Upper lobe of left lung (tissue), 6 donors: ENCODE results near the gene ZNF524. TPM values are rescaled to one million over a fixed set of nuclear protein-coding genes. Genes with fewer than 3 reads are reported as not detected.

Experiments
- ATAC-seq, 2 donors: fragments of 200-7000 bp; cut with Tn5 transposase; one replicate each; pipeline ENCODE4 v1.9.1; 2022; ENCODE audit warnings: mild to moderate bottlenecking in 2 of 2, moderate library complexity in 2 of 2; ENCODE audit not compliant: low FRiP score in 2 of 2
- DNase-seq, 2 donors: peaks; one replicate each; pipeline ENCODE4 v3.0.0-alpha.2; 2019 to 2020
- H3K27ac ChIP-seq, 4 donors: fragments of 200-600 bp; sonication (generic); one replicate each; pipeline ENCODE4 v1.5.1; 2016 to 2019
- H3K27me3 ChIP-seq, 4 donors: fragments of 200-600 bp; sonication (generic); one replicate each; pipeline ENCODE4 v1.5.1; 2017 to 2019
- H3K36me3 ChIP-seq, 4 donors: fragments of 200-600 bp; sonication (generic); one replicate each; pipeline ENCODE4 v1.5.1; 2016 to 2019
- H3K4me1 ChIP-seq, 4 donors: fragments of 200-600 bp; sonication (generic); one replicate each; pipeline ENCODE4 v1.5.1; 2018 to 2019
- H3K4me3 ChIP-seq, 4 donors: fragments of 200-600 bp; sonication (generic); one replicate each; pipeline ENCODE4 v1.5.1; 2017 to 2019; ENCODE audit warnings: mild to moderate bottlenecking in 2 of 4, moderate library complexity in 1 of 4
- H3K9me3 ChIP-seq, 4 donors: fragments of 200-600 bp; sonication (generic); one replicate each; pipeline ENCODE4 v1.5.1; 2018 to 2019
- CTCF ChIP-seq, 6 experiments: fragments of 450-650 bp in 4 of 6; fragments of 200-600 bp in 2 of 6; sonication (generic) in 2 of 6; IDR thresholded peaks; one replicate each; pipeline ENCODE4 v1.5.1; 2016 to 2019; ENCODE audit warnings: antibody characterized with exemption in 6 of 6
- EP300 ChIP-seq, 4 donors: sonication (generic); formaldehyde crosslinking; IDR thresholded peaks; one replicate each; pipeline ENCODE4 v1.5.1; 2017; ENCODE audit warnings: antibody characterized with exemption in 4 of 4, control low read depth in 2 of 4
- POLR2A ChIP-seq, 4 donors: fragments of 450-650 bp; IDR thresholded peaks; one replicate each; pipeline ENCODE4 v1.5.1; 2016 to 2017; ENCODE audit warnings: antibody characterized with exemption in 4 of 4, mild to moderate bottlenecking in 2 of 4
- POLR2AphosphoS5 ChIP-seq, 2 donors: sonication (generic); formaldehyde crosslinking; IDR thresholded peaks; one replicate each; pipeline ENCODE4 v1.5.1; 2017; ENCODE audit warnings: antibody characterized with exemption in 2 of 2
- WGBS, 2 donors: methylation state at CpG; one replicate each; pipeline ENCODE4 v1.1.5; 2017 to 2018; 5-methylcytosine and 5-hydroxymethylcytosine counted together
- total RNA-seq, 6 donors: library from RNA; depleted of rRNA in 4 of 6; stranded (reverse); fragments of >200 nt in 4 of 6; gene quantifications; one replicate each; pipeline versions ENCODE4 v1.1.0 to v1.2.1, GENCODE V29; 2016 to 2021
- donor health status: DM: no; HTN: no; CAD: no; lungs with moderate emphysema.
- donor health status: DM: no; HTN: yes; CAD: no; lungs with severe emphysema.

ZNF524 gene
- total RNA-seq, 6 donors from 2014 or later = 19.9 to 58.7 (median 34.9) TPM

DNA sequence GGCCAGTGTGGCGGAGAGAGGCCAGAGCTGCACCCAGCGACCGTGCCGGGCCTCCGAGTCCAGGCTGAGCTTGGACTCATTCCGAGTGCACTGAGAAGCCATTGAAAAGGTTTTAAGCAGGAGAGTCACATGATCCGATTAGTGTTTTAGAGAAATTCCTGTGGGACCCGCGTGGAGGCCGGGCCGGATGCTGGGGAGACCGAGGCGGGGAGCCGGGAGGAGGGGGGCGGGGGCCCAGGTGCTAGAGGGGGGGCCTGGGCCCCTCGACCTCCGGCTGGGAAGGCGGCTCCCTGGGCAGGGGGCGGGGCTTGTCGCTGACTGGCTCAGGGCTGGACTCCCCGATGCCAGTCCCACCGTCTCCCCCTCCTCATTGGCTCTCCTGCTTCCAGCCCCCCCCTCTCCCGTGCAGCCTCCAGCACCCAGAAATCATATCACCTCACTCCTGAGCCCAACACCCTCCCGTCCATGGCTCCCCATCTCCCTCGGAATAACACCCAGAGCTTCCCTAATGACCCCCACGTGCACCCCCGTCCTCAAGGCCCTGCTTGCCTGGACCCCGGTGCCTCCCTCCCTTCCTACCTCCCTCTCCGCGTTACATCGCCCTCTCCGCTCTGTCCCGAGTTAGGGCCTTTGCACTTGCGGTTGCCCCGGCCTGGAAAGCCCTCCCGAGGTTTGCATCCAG is 14.3 kb upstream of the ZNF524 start:
- Histone ChIP-seq H3K4me3 (peak overlapping the region in 3 of 4 donors; percentile 25 to 43 (median 34)), H3K4me1 (peaks cover 38 to 47% (median 40%) of the 10 kb centered on the region in 4 donors), H3K27me3 (peaks cover 0 to 6% (median 0%) of the 10 kb centered on the region in 4 donors), H3K9me3 (no peaks in the 10 kb centered on the region), H3K27ac (peak overlapping the region; percentile 32 to 73 (median 62)), H3K36me3 (no peaks in the 10 kb centered on the region)
- 4% methylated on average over 23 to 35 of the region's 36 CpGs for WGBS, 2 donors
- DNase-seq = peak; percentile 89 to 91
- peak; percentile 50 to 82 for ATAC-seq
- TF ChIP-seq POLR2A (IDR thresholded peaks at IDR 0.05) (no peak), POLR2AphosphoS5 (IDR thresholded peaks at IDR 0.05) (no peak)

DNA sequence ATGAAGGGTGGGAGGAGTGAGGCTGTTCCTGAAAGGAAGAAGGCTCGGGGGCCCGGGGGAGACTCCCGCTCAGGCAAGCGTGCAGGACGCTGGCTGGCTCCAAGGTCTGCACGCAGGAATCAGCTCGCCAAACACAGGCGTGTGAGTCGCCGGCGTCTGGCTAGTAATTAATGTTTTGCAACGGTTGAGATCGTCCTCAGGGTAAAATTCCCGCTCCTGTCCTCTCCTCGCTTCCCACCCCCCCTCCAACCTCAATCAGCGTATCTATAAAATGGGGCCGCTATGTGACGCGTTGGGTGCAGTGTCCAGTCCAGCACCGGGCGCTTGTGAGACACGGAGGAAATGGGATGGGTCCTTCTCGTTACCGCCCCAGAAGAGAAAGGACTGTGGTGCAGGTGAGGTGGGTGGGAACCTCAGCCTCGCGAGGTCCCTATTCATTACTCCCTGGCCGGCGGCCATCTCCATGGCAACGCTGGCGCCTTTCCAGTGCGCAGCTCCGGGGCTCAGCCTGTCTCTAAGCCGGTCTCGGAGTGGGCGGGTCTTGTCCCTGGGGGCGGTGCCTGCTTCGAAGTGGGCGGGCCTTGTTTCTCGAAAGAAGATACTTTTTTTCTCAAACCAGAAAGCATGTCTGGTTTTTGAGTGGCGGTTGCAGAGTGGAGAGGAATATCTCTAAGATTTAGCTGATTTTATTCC is 13.0 kb upstream of the ZNF524 start:
- H3K4me3 ChIP-seq = peak overlapping the region in 3 of 4 donors; percentile 33 to 44 (median 41)
- DNase-seq = peak; percentile 96 to 99
- no peaks in the 10 kb centered on the region for H3K9me3 ChIP-seq
- peaks cover under 1 to 3% (median 2%) of the 10 kb centered on the region in 4 donors for H3K36me3 ChIP-seq
- ATAC-seq = peak; percentile 94
- peak in 1 of 2 donors; percentile 35 for TF ChIP-seq POLR2AphosphoS5 (IDR thresholded peaks at IDR 0.05)
- TF ChIP-seq CTCF (IDR thresholded peaks at IDR 0.05) = no peak
- peak in 1 of 4 donors; percentile 22 for TF ChIP-seq POLR2A (IDR thresholded peaks at IDR 0.05)
- no peak for TF ChIP-seq EP300 (IDR thresholded peaks at IDR 0.05)
- peaks cover 25 to 34% (median 31%) of the 10 kb centered on the region in 4 donors for H3K4me1 ChIP-seq
- WGBS, 2 donors = 1 to 3% methylated on average over 18 to 40 of the region's 40 CpGs
- H3K27me3 ChIP-seq = peaks cover 0 to 6% (median 0%) of the 10 kb centered on the region in 4 donors
- peak overlapping the region; percentile 31 to 62 (median 40) for H3K27ac ChIP-seq

- Histone ChIP-seq H3K9me3 (no peaks in the 10 kb centered on the region), H3K4me3 (no peak overlapping the region), H3K36me3 (peaks cover 3 to 16% (median 11%) of the 10 kb centered on the region in 4 donors), H3K27me3 (peaks cover 0 to 6% (median 0%) of the 10 kb centered on the region in 4 donors), H3K27ac (no peak overlapping the region), H3K4me1 (peaks cover 25 to 28% (median 27%) of the 10 kb centered on the region in 4 donors)
- WGBS, 2 donors = 85 to 91% methylated on average over 8 of the region's 8 CpGs
- no peak for DNase-seq
- TF ChIP-seq POLR2A (IDR thresholded peaks at IDR 0.05) (no peak), POLR2AphosphoS5 (IDR thresholded peaks at IDR 0.05) (no peak), EP300 (IDR thresholded peaks at IDR 0.05) (no peak), CTCF (IDR thresholded peaks at IDR 0.05) (no peak)
- no peak for ATAC-seq
Measured at GRCh38 chr19:55588738-55589137, 11.3 kb upstream of the ZNF524 start.

DNA sequence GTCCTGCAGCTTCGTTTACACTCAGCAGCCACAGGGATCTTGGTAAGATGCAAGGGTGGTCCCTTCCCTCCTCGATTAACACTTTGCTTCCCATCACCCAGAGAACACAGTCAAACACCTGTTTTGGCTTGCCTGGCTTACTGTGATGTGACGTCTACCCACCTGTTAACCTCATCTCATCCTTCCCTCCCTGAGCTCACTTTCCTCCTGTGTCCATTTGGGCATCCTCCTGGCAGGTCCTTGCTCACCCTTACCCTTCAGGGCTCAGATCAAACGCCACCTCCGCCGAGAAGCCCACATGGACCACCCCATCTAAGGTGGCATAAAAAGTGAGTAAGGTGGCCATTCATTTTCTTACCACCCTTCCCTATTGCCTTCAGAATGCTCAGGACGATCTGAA is 10.0 kb upstream of the ZNF524 start:
- Histone ChIP-seq H3K4me3 (no peak overlapping the region), H3K27ac (no peak overlapping the region), H3K27me3 (peaks cover 0 to 6% (median 0%) of the 10 kb centered on the region in 4 donors), H3K36me3 (peaks cover 3 to 23% (median 15%) of the 10 kb centered on the region in 4 donors), H3K4me1 (peaks cover 25 to 27% (median 26%) of the 10 kb centered on the region in 4 donors), H3K9me3 (no peaks in the 10 kb centered on the region)
- DNase-seq = no peak
- TF ChIP-seq POLR2AphosphoS5 (IDR thresholded peaks at IDR 0.05) (no peak), CTCF (IDR thresholded peaks at IDR 0.05) (no peak), EP300 (IDR thresholded peaks at IDR 0.05) (no peak), POLR2A (IDR thresholded peaks at IDR 0.05) (no peak)
- WGBS, 2 donors = 63 to 70% methylated on average over 7 of the region's 7 CpGs
- ATAC-seq = no peak

- TF ChIP-seq CTCF (IDR thresholded peaks at IDR 0.05) (no peak), EP300 (IDR thresholded peaks at IDR 0.05) (no peak), POLR2A (IDR thresholded peaks at IDR 0.05) (no peak)
- Histone ChIP-seq H3K36me3 (peaks cover 3 to 28% (median 21%) of the 10 kb centered on the region in 4 donors), H3K27ac (no peak overlapping the region), H3K4me1 (peaks cover 21 to 25% (median 23%) of the 10 kb centered on the region in 4 donors), H3K9me3 (no peaks in the 10 kb centered on the region), H3K4me3 (no peak overlapping the region), H3K27me3 (peaks cover 0 to 5% (median 0%) of the 10 kb centered on the region in 4 donors)
- DNase-seq (no peak), ATAC-seq (no peak)
- WGBS, 2 donors = 89 to 90% methylated on average over 10 of the region's 10 CpGs
Measured at GRCh38 chr19:55590617-55591016, 9.5 kb upstream of the ZNF524 start.
